SH-SY5Y (cell line): Measurements from ENCODE around the gene OR8D1.

Source experiments
- GATA2 ChIP-seq: IDR thresholded peaks from 2 replicates; pipeline ENCODE4 v1.6.1; 2011; ENCODE audit warnings: mild to moderate bottlenecking, low read depth, low read length
- GATA3 ChIP-seq: IDR thresholded peaks from 2 replicates; pipeline ENCODE4 v1.6.1; 2011; ENCODE audit warnings: low read depth, mild to moderate bottlenecking, low read length, moderate library complexity

The OR8D1 gene

DNA sequence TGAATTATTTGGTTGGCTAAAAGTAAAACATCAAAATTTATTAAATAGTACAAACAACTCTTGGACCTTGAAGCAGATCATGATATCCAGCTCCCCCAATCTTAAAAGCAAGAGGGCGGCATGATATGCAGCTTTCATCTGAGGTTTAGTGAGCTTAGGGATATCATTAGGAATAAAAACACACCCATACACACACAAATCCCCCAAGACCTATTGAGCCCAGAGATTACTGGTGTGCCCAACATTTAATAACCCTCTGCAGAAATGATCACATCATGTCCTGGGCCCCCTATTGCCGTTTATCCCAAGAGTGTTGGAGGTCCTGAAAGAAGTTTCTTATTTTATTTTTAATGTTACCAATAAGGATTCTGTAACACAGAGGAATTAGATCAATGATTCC is at the start of gene OR8D1:
Gene OR8D1 (minus strand): TSS at position 101 of the 400 bp plus-strand sequence. CDS start 3,183 bp downstream, outside the sequence.
- TF ChIP-seq GATA3: no peak
- no peak for TF ChIP-seq GATA2

DNA sequence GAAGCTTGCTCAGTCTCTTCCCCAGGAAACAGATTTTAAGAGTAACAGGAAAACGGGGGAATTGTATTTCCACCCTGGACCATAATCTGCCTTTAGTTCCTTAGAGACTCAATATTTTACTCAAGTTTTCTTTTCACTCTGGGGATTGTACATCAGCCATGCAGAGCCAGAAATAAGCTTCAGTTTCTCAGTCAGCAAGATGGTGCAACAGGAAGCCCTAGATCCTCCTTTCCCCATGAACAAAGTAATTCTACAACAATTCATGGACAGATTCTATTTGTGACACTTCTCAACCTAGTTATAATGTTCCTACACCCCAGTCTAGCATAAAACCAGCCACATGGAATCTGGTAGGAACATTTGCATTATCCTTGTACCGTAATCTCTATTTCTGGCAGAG is 45.8 kb upstream of the OR8D1 start:
- no peak for TF ChIP-seq GATA2
- no peak for TF ChIP-seq GATA3

DNA sequence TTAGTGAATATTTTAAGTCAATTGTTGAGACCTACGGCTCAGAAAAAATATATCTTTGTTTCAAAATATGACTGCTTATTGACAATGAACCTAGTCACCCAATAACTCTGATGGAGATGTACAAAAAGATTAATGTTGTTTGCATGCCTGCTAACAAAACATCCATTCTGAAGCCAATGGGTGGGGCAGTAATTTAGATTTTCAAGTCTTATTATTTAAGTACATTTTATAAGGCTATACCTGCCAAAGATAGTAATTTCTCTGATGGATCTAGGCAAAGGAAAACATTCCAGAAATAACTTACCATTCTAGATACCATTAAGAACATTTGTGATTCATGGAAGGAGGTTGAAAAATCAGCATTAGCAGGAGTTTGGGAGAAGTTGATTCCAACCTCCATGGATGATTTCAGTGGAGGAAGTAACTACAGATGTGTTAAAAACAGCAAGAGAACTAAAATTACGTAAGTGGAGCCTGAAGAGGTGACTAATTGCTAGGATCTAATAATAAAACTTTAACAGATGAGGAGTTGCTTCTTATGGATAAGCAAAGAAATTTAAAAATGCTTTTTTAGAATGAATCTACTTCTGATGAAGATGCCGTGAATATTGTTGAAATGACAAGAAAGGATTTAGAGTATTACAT is 32.7 kb upstream of the OR8D1 start:
- TF ChIP-seq GATA3: no peak
- TF ChIP-seq GATA2: no peak

DNA sequence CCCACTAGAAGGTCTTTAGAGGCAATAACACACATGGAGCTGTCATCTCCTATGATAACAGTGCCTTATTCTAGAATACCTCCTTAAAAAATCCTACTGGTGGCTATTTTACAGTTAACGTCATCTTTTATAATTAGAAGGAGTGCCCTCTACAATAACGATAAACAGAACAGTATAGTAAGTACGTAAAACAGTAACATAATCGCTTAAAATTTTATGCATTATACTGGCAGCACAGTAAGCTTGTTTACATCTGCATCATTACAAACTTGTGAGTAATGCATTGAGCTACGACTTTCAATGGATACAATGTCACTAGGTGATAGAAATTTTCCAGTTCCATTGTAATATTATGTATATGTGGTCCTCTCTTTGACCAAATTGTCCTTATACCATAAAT is 30.6 kb upstream of the OR8D1 start:
- TF ChIP-seq GATA2 (no peak), GATA3 (no peak)

DNA sequence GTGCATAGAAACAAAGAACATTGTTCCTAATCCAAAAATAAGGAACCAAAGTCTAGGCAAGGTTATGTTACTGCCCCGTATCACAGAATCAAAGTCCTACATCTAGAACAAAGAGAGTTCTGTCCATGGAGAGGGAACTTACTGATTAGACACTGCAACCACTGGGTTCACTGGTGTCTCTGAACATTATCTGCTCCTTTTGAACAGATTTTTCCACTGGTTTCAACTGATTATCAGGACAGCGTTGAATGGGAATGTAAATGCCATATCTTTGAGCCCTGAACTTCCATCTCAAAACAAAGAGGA is 26.3 kb upstream of the OR8D1 start:
- no peak for TF ChIP-seq GATA3
- TF ChIP-seq GATA2: no peak

DNA sequence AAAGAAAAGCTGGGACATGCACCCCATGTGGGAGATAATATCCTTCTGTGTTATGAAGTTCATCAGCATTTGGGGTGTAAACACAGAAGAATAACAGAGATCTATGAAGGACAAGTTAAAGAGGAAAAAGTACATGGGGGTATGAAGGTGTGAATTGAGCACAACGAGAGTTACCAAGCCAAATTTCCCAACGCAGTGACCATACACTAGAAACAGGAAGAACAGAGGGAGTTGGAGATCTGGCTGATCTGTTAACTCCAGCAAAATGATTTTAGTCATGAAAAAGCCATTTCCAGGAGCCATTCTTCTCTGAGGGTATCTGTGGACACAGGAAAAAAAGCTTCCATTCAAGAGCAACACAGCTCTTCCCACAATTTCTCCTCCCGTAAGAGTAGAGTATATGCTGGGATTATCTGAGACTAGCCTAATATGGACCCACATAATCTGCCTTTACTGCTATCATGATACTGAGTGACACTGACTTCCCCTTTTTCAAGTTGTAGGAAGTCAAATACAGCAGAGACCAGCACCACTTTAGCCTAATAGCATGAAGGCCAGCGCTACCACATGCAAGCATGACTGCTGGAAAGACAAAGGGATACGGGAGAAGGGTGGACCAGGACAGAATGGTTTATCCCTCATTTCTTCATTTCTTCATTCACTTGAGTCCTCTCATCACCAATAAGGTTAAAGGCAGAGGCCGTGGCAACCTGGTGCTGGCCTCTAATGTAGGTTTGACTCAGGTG is 25.8 kb upstream of the OR8D1 start:
- TF ChIP-seq GATA3 (no peak), GATA2 (no peak)

DNA sequence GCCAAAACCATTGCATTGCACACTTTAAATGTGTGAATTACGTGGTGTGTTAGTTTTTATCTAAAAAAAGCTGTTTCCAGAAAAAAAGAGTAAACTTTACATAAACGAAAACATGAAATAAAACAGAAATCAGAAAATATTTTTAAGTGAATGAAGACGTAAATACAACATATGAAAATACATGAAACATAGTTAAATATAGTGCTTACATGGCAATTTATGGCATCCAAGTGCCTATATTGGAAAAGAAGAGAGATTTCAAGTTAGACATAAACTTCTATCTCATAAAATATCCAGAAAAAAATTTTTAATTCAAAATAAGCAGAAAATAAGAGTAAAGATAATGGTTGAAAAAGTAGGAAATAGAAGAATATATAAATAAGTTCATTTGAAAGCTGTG is 18.1 kb upstream of the OR8D1 start:
- TF ChIP-seq GATA3 (no peak), GATA2 (no peak)

DNA sequence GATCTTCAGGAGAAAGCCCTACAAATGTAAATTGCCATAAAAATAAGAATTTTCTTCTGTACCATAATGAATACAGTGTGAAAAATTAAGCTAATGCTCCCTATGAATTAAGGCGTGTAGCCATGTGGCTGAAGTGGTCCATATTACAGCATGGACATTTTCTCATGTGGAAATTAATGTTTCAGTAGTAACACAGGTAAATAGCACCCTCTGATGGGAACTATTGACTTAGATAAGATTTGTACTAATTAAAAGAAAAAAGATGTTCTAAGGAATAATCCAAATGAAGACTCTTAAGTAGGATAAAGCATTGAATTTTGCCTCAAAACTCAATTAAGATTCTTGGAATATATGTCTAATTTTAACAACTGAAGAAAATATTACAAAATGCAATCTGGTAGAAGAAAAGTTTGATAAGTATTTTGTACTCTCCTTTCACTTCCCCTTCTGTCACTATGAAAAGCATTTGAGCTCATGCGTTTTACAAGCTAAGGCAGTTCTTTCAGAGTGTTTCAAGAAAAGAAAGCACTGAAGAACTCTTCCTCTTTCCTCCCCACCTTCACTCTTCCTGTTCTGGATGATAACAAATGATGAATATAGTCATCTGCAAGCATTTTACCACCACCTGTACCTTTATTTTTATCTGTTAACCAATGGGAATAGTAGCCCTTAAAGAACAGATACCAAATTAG is 16.2 kb upstream of the OR8D1 start:
- TF ChIP-seq GATA3 (no peak), GATA2 (no peak)

DNA sequence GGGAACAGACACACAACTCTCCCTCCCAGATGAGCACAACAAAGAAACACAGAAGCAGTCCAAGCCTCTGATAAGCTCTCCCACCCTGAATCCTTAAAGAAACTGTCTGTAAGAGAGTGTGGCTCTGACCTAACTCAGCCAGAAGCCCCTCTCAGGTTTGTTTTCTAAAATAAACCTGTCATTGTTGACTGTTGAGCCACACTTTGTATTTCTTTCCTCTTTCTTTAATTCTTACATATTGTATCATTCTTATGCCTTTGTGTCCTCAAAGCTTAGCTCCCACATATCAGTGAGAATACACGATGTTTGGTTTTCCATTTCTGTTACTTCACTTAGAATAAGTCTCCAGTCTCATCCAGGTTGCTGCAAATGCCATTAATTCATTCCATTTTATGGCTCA is 14.0 kb upstream of the OR8D1 start:
- TF ChIP-seq GATA3 (no peak), GATA2 (no peak)

DNA sequence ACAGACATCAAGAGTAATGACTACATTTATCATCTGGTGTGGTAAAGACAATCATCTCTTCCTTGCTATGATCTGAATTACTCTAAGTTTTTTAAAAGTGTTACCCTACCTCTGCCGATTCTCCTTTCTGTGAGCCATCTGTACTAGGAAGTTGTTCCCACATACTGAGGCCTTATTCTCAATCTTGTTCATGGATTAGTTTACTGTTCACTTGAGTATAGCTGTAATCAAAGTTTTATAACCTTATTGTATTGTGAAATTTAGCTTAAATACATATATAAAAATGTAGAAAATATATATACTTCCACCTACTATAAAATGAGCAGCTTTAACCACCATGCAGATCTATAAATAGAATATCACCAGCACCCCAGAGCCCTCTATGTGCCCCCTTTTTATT is 8.6 kb upstream of the OR8D1 start:
- TF ChIP-seq GATA2 (no peak), GATA3 (no peak)

DNA sequence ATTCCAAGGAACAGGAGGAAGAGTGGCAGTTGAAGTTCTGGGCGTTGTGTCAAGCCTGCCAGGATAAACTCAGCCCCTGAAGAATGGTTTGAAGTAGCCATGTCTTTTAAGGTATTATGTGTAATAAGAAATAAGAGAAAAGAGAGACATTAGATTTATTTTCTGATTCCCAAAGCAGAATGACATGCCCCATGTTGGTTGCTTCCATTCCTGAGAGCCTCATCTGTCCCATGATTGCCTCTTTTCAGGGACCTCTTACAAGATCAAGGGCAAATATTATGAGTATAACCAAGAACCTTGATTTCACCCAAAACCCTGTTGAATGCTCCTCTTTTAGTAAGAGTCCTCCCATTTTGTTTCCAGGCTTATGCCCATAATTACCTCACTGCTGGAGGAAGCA is 6.3 kb upstream of the OR8D1 start, which contains the start of gene OR8D2:
Gene OR8D2 (minus strand): TSS at position 101 of the 400 bp plus-strand sequence. CDS start 0 bp downstream, at position 101.
- TF ChIP-seq GATA2: no peak
- TF ChIP-seq GATA3: no peak

DNA sequence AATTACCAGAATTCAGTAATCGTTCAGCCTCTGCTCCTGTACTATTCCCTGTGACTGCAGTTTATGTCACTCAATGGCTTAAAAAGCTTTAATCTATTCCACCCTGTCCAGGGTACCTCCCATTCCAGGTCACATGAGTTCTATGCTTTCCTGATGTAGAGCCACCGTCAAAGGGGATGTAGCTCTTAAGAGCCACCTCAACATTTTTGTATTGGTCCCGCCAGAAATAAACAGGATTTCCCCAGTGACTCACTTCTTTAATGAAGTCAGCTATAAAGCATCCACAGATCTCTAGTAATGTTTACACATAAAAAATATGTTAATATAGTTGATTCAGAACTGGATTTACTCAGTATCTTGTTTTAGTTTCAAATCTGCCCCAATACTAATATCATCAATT is 1.3 kb upstream of the OR8D1 start:
- TF ChIP-seq GATA2 (no peak), GATA3 (no peak)

DNA sequence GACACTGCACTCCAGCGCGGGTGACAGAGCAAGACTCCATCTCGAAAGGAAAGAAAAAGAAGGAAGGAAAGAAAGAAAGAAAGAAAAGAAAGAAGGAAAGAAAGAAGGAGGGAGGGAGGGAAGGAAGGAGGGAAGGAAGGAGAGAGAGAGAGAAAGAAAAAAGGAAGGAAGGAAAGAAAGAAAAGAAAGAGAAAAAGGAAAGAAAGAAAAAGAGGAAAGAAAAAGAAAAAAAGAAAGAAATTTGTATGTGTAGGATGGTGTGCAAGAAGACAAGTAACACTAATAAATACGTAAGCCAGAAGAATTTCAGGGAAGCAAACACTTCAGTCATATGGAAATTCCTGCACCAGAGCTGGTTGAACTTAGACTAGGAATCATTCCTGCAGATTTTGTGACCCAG is 618 bp downstream of the OR8D1 start:
- no peak for TF ChIP-seq GATA2
- TF ChIP-seq GATA3: no peak

DNA sequence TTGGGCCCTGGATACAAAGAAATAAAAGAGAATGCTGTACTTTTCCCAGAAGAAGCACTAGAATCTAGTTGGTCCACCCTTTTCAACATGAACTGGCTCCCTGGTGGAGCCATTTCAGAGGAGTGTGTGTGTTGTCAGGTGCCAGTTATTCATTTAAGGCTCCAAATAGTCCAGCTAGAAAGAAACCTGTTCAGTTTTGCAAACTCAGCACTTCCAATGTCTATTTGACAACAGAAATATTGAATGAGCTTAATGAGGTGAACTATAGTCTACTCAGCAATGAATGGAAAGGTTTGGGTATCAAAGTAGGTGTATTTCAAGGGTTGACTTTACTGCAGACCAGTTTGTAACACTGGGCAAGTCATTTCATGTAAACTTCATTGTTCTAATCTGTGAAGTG is 2.1 kb downstream of the OR8D1 start:
- no peak for TF ChIP-seq GATA2

DNA sequence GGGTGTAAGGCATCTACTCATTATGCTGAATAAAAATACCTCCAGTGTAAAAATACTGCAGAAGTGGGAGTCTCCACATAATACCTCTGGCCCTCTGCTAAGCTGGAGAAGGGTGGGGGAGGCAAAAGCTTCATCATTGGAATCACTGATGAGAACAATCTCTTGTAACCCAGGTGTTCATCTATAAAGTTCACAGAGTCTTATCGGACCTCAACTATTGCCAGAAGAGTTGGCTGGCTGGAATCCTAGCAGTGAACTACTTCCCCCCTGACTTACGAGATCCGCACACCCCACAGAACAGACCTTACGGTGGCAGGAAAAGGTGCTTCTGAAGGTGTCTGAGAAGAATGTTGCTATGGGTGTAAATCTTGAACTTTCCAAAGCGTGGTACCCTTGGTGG is 2.5 kb downstream of the OR8D1 start:
- no peak for TF ChIP-seq GATA2
- no peak for TF ChIP-seq GATA3

DNA sequence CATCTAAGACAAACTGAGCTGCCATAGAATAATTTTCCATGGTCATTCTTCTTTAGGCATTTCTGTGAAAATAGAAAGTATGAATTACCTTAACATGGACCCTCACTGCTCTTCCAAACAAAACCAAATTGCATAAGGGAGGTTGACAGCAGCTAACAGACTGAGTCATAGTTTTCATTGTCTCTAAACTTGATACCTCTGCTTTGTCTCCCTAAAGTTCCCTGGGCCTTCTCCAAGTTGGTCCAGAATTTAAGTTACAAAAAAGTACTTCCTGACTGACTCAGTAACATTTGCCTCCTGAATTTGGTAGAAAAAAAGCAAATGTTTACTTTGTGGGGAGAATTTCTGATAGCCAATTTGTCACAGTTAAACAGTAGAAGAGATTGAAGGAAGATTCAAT is 3.0 kb downstream of the OR8D1 start:
- no peak for TF ChIP-seq GATA2
- TF ChIP-seq GATA3: no peak
